ENCODE data around the gene ENDOV. TPM values are rescaled to one million over a fixed set of nuclear protein-coding genes. Genes with fewer than 3 reads are reported as not detected.

The ENDOV gene
- total RNA-seq, 1 experiment from 2014 or later, result 28.0 TPM

DNA sequence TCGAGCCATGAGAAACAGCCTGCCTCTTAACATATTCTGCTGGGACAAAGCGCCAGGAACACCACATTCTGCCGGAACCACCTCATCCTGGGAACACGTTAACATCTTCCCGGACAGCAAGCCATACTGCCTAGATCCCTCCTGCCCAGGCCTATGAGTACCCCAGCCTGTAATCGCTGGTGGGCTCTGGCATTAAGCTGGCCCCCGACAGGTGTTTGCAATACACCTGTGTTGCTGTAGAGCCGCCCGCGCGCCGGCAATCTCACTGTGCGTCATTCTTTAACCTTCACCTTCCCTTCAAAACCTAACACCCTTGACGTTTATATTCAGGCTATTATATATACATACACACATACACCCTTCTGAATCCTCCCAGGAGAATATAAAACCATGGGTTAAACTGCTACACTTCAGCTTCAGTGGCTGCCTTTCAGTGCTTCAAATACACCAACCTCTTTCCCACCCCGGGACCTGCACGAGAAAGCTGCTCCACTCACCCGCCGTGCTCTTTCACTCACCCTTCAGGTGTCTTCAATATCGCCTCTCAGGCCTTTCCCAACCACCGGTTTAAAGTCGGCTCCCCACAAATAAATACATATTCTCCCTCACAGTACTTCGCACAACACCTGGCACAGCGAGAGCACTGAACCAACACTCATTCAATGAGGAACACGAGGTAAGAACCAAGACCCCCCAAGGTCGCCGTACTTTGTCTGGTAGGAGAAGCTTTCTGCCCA, 1.0 kb upstream of the ENDOV start:
- Mint-ChIP-seq H3K9me3 (ENCODE audit: unreplicated experiment) (no peaks in the 10 kb centered on the region), H3K4me3 (ENCODE audit: unreplicated experiment) (peak overlapping the region; percentile 72), H3K4me1 (ENCODE audit: insufficient read depth, unreplicated experiment) (peaks cover 34% of the 10 kb centered on the region), H3K27ac (ENCODE audit: low read depth, unreplicated experiment) (peak overlapping the region; percentile 96), H3K36me3 (ENCODE audit: insufficient read depth, unreplicated experiment) (peaks cover 14% of the 10 kb centered on the region), H3K27me3 (ENCODE audit: insufficient read depth, unreplicated experiment) (no peaks in the 10 kb centered on the region)
- ChIA-PET POLR2A (interaction anchor here (0.6 to 2.6 kb wide), 10 partner anchors 10 to 487 kb away, joined by 3 to 17 read pairs (median 4); no protein-coding TSS in a partner anchor), CTCF (interaction anchor here (0.6 to 0.7 kb wide), 2 partner anchors 571 to 589 kb away, joined by 3 read pairs; no protein-coding TSS in a partner anchor)
- no peak for TF ChIP-seq CTCF (IDR thresholded peaks at IDR 0.05; ENCODE audit: unreplicated experiment)
- no peak for DNase-seq (ENCODE audit: unreplicated experiment)
- intact Hi-C loops (cut with micrococcal nuclease), result loop anchor here (10.0 kb wide), 1 partner anchor 309 kb away; the partner anchor contains the start of gene GAA
- no TSS peak for BruUV-seq (replicated peaks)

- TF ChIP-seq CTCF (IDR thresholded peaks at IDR 0.05; ENCODE audit: unreplicated experiment), result no peak
- H3K4me1 Mint-ChIP-seq (ENCODE audit: insufficient read depth, unreplicated experiment), result peaks cover 30% of the 10 kb centered on the region
- peak; percentile 10 for DNase-seq (ENCODE audit: unreplicated experiment)
- H3K27me3 Mint-ChIP-seq (ENCODE audit: insufficient read depth, unreplicated experiment), result no peaks in the 10 kb centered on the region
- ChIA-PET CTCF (interaction anchor here (0.6 to 0.7 kb wide), 2 partner anchors 571 to 588 kb away, joined by 3 read pairs; no protein-coding TSS in a partner anchor), POLR2A (interaction anchor here (0.6 to 2.6 kb wide), 12 partner anchors 10 to 636 kb away, joined by 3 to 17 read pairs (median 4); no protein-coding TSS in a partner anchor)
- H3K27ac Mint-ChIP-seq (ENCODE audit: low read depth, unreplicated experiment), result peak overlapping the region; percentile 96
- H3K4me3 Mint-ChIP-seq (ENCODE audit: unreplicated experiment), result peak overlapping the region; percentile 72
- no peaks in the 10 kb centered on the region for H3K9me3 Mint-ChIP-seq (ENCODE audit: unreplicated experiment)
- peaks cover 14% of the 10 kb centered on the region for H3K36me3 Mint-ChIP-seq (ENCODE audit: insufficient read depth, unreplicated experiment)
- BruUV-seq (replicated peaks), result no TSS peak
- intact Hi-C loops (cut with micrococcal nuclease), result loop anchor here (10.0 kb wide), 1 partner anchor 310 kb away; the partner anchor contains the start of gene GAA
These were observed 512 bp upstream of the ENDOV start for GRCh38 chr17:80414508-80414802.

- H3K4me3 Mint-ChIP-seq (ENCODE audit: unreplicated experiment), result peak overlapping the region; percentile 72
- ChIA-PET POLR2A (interaction anchor here (0.6 to 2.6 kb wide), 10 partner anchors 9 to 635 kb away, joined by 3 to 17 read pairs (median 5); partner anchors contain the start of gene RPTOR), CTCF (interaction anchor here (0.7 to 1.2 kb wide), 3 partner anchors 11 to 628 kb away, joined by 3 to 4 read pairs (median 3); no protein-coding TSS in a partner anchor)
- H3K27me3 Mint-ChIP-seq (ENCODE audit: insufficient read depth, unreplicated experiment), result no peaks in the 10 kb centered on the region
- peaks cover 30% of the 10 kb centered on the region for H3K4me1 Mint-ChIP-seq (ENCODE audit: insufficient read depth, unreplicated experiment)
- DNase-seq (ENCODE audit: unreplicated experiment), result no peak
- H3K36me3 Mint-ChIP-seq (ENCODE audit: insufficient read depth, unreplicated experiment), result peaks cover 14% of the 10 kb centered on the region
- no TSS peak for BruUV-seq (replicated peaks)
- H3K27ac Mint-ChIP-seq (ENCODE audit: low read depth, unreplicated experiment), result peak overlapping the region; percentile 96
- no peak for TF ChIP-seq CTCF (IDR thresholded peaks at IDR 0.05; ENCODE audit: unreplicated experiment)
- intact Hi-C loops (cut with micrococcal nuclease), result loop anchor here (10.0 kb wide), 1 partner anchor 311 kb away; the partner anchor contains the start of gene GAA
- no peaks in the 10 kb centered on the region for H3K9me3 Mint-ChIP-seq (ENCODE audit: unreplicated experiment)
These were observed 715 bp downstream of the ENDOV start for GRCh38 chr17:80415626-80416137.

Data from MCF 10A (cell line).